RPMI7951 (cell line): ENCODE measurements around the gene NSF. TPM values are rescaled to one million over a fixed set of nuclear protein-coding genes. Genes with fewer than 3 reads are reported as not detected.
A peak's percentile ranks its signal among the peaks of the same experiment; 100 is the strongest.
"Not testable (repeated sequence)": the region's sequence is repeated elsewhere in the genome, so short reads cannot be mapped to it uniquely, and the experiment has no call there.

Experiments used
- DNase-seq: peaks from one replicate; pipeline ENCODE4 v3.0.0-alpha.2; 2012; ENCODE audit warnings: low read depth
- total RNA-seq: library from RNA; depleted of rRNA; stranded (reverse); fragments of >200 nt; shearing (Covaris generic); gene quantifications from 2 replicates; pipeline ENCODE4 v1.2.3, GENCODE V29; 2014

Gene NSF
- total RNA-seq, 1 experiment from 2014 or later, result 51.7 TPM

GRCh38 chr17:46773676-46774075, 183.2 kb downstream of the NSF start:
- no peak for DNase-seq

- no peak for DNase-seq
These were observed 183.8 kb downstream of the NSF start for GRCh38 chr17:46774108-46774737.

GRCh38 chr17:46776298-46777005, 186.0 kb downstream of the NSF start:
- DNase-seq, result no peak

- DNase-seq, result peak; percentile 18
These were observed 187.8 kb downstream of the NSF start for GRCh38 chr17:46777943-46778915.

GRCh38 chr17:46780003-46780373, 189.5 kb downstream of the NSF start:
- no peak for DNase-seq

- peak; percentile 25 for DNase-seq
These were observed 191.9 kb downstream of the NSF start for GRCh38 chr17:46782250-46782953.

GRCh38 chr17:46783031-46783593, 192.6 kb downstream of the NSF start:
- no peak for DNase-seq

GRCh38 chr17:46785696-46786095, 195.2 kb downstream of the NSF start:
- no peak for DNase-seq

- DNase-seq, result no peak
These were observed 197.0 kb downstream of the NSF start for GRCh38 chr17:46787478-46787877.

GRCh38 chr17:46788300-46788699, 197.8 kb downstream of the NSF start:
- no peak for DNase-seq

- no peak for DNase-seq
These were observed 198.3 kb downstream of the NSF start for GRCh38 chr17:46788796-46789195.

- DNase-seq, result no peak
These were observed 199.1 kb downstream of the NSF start for GRCh38 chr17:46789610-46790009.

GRCh38 chr17:46790216-46790615, 199.7 kb downstream of the NSF start:
- DNase-seq, result no peak

GRCh38 chr17:46791531-46791930, 201.1 kb downstream of the NSF start:
- DNase-seq, result no peak

- no peak for DNase-seq
These were observed 201.6 kb downstream of the NSF start for GRCh38 chr17:46792071-46792470.

- DNase-seq, result not testable (repeated sequence)
These were observed 202.6 kb downstream of the NSF start for GRCh38 chr17:46793023-46793422.

- DNase-seq, result no peak
These were observed 203.1 kb downstream of the NSF start for GRCh38 chr17:46793541-46793940.

- no peak for DNase-seq
These were observed 203.8 kb downstream of the NSF start for GRCh38 chr17:46794318-46794717.

- DNase-seq, result peak; percentile 69
These were observed 205.0 kb downstream of the NSF start for GRCh38 chr17:46795379-46795952.

GRCh38 chr17:46796084-46796483, 205.6 kb downstream of the NSF start:
- no peak for DNase-seq

GRCh38 chr17:46796524-46796923, 206.1 kb downstream of the NSF start:
- DNase-seq, result no peak
